Erythroblast (primary cell): Measurements from ENCODE around the gene GATAD2B.

Experiments used
- GATA1 ChIP-seq: IDR thresholded peaks from 2 replicates; pipeline ENCODE4 v1.6.1; 2011; ENCODE audit warnings: low read depth, mild to moderate bottlenecking, control low read depth, low read length, moderate library complexity
- POLR2A ChIP-seq: IDR thresholded peaks from 2 replicates; pipeline ENCODE4 v1.6.1; 2011; ENCODE audit warnings: mild to moderate bottlenecking, low read length

DNA sequence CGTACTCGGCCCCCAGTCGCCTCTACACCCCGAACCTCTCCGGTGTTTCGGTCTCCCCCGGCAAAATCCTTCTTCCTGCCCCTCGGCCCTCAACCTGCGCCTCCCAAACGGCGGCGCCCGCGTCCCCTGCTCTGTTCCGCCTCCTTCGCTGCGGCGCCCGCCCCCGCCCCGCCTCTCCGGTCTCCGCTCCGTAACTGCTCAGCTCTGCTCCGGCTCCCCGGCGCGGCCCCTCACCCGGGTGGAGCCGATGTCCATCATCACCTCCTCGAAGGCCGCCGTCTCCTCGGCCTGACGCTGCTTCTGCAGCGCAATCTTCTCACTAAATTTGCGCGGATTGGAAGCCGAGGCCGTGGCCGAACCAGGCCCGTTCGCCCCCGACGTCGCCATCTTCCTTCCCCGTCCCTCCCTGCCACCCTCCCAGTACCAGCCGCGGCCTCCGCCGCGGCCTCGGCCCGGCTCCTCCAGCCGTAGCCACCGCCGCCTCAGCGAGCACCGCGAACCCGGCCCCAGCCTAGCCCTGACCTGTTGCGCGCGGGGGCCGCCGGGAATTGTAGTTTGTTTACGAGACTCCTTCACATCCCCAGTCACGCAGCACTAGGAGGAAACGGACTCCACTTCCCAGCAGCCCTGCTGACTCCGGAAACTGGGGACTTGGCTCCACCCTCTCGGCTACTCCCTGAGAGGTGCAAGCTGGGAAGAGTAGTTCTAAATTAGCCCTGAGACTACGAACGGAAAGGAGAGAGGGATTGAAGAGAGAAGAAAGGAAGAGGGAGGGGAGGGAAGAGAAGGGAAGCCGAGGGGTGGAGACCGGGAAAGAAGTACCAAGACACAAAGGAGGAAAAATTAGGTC is 35.6 kb upstream of the GATAD2B start, which contains the start of gene CRTC2:
- peak; percentile 78 for TF ChIP-seq POLR2A
- TF ChIP-seq GATA1: no peak
